Measurements from ENCODE around the gene SHROOM1.
"Not testable (repeated sequence)": the region's sequence is repeated elsewhere in the genome, so short reads cannot be mapped to it uniquely, and the experiment has no call there.

Gene SHROOM1, protein sequence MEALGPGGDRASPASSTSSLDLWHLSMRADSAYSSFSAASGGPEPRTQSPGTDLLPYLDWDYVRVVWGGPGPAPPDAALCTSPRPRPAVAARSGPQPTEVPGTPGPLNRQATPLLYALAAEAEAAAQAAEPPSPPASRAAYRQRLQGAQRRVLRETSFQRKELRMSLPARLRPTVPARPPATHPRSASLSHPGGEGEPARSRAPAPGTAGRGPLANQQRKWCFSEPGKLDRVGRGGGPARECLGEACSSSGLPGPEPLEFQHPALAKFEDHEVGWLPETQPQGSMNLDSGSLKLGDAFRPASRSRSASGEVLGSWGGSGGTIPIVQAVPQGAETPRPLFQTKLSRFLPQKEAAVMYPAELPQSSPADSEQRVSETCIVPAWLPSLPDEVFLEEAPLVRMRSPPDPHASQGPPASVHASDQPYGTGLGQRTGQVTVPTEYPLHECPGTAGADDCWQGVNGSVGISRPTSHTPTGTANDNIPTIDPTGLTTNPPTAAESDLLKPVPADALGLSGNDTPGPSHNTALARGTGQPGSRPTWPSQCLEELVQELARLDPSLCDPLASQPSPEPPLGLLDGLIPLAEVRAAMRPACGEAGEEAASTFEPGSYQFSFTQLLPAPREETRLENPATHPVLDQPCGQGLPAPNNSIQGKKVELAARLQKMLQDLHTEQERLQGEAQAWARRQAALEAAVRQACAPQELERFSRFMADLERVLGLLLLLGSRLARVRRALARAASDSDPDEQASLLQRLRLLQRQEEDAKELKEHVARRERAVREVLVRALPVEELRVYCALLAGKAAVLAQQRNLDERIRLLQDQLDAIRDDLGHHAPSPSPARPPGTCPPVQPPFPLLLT

DNA sequence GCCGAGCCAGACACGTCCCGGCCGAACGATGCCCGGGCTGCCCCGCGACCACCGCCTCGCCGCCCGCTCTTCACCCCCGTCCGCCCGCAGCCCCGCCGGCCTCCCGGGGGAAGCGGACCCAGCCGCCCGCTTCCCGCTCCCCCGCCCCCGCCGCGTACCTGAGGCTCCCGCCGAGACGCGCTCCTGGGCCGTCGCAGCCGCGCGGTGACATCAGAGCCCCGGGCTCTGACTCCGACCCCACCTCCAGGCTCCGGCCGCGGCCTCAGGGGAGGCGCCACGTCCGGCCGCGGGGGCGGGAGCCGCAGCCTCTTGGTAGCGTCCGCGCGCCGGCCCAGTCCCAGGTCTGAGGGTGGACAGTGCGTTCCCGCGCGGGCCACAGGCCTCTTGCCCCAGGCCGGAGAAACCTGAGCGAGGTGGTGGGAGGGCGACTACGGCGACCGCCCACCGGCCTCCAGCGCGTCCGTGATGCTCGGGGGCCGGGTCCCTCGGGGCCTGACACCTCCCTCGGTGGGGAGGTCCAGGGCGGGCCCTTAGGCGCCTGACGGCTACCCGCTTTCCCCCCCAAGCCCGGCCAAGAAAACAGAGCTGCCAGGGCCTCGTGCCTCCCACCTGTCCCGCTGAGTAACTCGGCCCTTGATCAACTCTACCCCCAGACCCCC lies at the start of gene SHROOM1:
SHROOM1 (minus strand) TSS at position 212 of the 659 bp plus-strand sequence. CDS start 4,507 bp downstream, outside the sequence.
- DNase-seq (ENCODE audit: low read depth): no peak

DNA sequence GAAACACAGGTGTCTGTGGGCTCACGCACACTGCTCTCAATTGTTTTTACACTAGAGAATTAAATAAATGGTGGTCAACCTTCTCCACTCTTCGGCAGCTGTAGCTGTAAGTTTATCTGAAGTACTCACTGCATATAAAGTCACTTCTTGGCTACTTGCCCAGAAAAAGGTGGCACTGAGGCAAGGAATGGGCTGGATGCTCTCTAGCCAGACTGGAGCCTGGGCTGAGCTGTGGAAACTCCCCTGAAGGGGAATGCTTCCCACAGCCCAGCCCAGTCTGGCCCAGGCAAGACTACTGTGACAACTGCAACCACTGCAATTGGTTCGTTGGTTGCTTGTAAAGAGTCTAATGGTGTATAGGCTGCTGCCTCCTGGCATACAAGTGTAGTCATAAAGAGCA lies 47.5 kb upstream of the SHROOM1 start:
- no peak for DNase-seq (ENCODE audit: low read depth)

DNA sequence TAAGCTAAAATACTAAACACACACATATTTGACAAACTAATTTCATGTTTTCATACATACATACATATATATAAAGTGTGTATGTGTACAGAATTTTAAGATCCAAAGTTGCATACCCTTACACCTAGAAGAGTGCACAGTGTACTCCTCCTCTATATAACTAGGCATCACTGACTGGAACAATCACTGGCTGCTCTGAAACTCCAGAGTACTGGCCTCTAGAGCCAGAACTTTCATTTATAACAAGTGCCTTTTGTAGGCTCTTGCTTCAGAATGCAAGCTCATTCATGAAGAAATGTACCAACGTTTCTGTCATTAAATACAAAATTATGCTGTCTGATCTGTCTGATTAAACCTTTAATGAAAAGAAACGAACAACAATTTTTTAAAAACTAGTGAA lies 47.0 kb upstream of the SHROOM1 start:
- DNase-seq (ENCODE audit: low read depth): no peak

DNA sequence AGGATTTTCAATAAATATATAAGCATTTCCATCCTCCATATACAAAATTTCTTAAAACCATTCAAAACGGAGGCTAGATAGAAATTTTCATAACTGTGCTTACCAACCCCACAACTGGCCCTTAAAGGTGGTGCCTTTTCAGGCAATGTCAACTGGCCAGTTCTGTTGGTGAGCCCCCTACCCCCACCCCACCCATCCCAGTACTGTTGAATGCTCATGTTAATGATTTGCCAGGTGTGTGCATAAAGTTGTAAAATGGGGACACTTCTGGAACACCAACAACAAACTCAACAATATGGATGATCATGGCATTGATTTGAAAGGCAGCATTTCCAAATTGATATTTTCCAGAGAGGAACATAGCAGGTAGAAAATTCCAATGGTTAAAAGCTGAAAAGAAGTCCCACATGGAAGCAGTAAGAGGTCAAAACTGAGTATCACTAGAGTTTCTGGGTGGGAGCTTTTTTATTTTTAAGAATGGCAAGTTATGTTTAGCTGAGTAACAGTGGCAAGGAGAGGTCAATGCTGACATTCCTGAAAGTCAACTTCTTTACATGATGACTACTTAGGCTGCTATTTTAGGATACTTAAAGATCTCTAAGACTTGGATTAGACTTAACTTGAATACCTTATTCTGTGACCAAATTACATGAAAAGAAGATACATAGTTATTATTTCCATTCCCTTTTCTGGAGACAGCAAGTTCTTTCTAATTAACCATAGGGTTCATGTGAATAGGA lies 45.7 kb upstream of the SHROOM1 start:
- DNase-seq (ENCODE audit: low read depth): no peak

DNA sequence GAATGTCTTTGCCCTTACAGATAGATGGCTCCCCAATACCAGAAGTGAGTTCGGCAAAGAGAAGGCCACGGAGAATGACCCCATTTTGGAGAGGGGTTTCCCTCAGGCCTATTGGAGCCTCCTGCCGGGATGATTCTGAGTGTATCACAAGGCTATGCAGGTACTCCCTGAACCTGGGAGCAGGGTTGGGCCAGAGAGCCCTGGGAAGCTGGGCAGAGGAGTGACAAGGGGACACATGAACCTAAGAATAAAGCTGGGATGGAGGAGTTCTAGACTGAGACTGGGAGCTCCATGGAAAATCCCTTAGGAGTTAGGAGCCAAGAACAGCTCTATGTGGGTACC lies 43.5 kb upstream of the SHROOM1 start:
- DNase-seq (ENCODE audit: low read depth): no peak

DNA sequence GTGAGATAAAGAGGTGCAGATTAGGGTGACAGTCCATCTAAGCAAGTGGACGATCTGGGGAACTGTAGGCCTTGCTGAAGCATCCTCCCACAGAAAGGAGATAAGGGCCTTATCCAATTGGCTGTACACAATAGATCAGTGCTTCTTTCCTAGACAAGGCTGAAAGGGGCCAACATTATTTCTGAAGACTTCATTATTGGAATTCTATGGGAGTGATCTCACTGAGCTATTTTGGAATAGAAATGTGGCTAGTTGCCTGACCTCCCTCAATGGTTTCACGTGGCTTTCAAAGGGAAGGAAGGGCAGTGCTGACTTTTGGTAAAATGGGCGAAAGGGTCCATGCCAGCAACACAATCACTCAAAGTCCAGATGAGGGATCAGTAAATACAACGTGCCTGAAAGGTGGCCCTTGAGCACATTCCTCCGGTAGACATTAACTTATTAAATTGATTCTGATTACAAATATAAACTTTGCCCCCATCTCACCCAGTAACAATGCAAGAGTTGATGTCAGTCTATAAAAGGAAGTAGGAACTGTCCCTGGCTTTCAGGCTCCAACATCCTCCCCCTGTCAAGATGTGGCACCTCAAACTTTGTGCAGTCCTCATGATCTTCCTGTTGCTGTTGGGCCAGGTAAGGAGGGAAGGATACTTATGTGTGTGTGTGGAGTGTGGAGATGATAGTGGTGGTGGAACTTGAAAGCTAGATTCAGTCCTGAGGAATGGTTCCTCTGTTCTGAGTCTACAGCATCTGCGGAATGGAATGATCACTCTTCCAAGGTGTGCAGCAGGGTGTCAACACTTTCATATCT lies 42.9 kb upstream of the SHROOM1 start, which contains the start of gene LEAP2:
LEAP2 (plus strand) TSS at position 550 of the 811 bp plus-strand sequence; CDS start at position 577, 27 bp downstream.
- DNase-seq (ENCODE audit: low read depth): no peak

DNA sequence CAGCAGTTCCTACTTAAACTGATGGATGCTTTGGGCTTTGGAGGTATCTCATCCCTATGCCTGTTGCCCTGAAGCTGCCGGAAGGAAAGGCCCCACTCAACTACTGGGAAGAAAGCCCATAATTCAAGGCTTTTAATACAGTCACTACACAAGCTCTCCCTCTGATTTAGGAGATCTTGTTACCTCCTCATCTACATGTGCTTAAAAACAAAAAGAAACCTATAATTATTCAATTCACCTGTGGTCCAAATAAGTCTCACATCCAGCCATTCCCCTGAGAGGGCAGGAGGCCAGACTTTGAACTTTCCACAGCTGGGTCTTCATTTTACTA lies 42.3 kb upstream of the SHROOM1 start:
- no peak for DNase-seq (ENCODE audit: low read depth)

DNA sequence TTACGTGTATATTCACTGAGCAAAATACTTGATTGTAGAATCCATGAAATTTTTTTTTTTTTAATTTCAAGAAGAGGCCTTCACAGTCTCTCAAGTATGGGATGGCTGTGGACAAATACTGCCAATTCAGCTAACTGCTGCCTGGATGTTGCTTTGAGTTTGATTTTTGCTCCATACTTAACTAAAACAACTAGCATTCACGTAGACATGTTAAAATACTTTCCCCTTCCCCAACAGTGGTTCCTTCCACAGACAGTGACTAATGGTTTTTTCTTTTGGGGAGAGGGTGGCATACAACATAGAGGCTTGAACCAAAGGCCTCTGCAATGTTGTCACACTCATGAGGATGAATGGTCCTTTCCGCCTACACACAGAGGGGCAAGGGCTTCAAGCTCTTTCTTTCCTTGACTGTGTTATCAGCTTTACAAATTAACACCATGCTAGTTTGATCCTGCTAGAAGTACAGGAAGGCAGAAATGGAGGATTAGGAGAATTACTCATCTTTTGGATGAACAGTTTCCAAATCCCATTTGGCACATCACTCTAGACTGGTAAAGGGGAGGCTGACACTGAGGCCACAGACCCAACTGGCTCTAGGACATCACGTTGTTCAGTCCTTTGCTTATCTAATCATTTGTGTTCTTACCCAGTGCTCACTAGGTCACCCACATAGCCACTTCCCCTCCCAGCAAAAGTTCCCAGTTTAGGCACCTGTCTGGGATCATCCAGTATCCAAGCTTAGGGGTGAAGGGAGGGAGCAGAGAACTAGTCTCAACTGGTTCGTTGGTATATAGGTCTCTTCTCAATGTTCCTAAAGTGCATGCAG lies 41.2 kb upstream of the SHROOM1 start:
- no peak for DNase-seq (ENCODE audit: low read depth)

DNA sequence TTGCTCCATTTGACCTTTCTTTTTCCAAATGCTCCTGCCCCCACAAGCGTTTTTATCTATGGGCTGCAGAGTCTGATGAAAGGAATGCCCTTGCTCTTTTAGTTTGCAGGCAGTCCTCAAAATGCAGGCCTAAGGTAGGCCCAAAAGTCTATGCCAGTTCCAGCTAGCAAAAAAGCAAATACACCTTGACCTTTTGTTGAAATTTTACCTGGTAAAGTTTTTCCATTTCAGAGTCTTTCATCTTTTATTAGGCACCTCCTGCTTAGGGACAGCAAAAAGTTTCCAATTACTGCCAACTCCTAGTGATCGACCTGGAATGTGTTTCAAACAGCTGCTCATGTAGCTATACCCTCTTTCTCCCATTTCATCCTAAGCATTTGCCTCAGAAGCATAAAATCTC lies 40.4 kb upstream of the SHROOM1 start:
- DNase-seq (ENCODE audit: low read depth): no peak

DNA sequence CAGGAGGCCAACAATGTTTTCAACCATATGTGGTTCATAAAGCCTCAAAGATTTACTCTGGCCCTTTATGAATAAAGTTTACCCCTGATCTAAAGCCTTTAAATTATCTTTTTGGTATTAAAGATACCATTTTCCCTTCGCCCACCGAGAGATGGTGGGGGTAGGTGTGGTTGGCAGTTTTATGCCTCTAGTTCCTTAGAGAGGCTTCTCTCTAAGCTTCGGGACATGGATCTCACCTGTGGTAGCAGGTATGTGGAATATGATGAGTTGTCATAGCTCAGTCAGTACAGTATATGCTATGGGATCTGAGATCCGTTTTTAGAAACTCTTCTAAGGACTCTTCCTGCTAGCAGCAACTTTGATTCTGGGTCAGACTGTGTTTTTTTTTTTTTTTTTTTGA lies 38.3 kb upstream of the SHROOM1 start:
- no peak for DNase-seq (ENCODE audit: low read depth)

DNA sequence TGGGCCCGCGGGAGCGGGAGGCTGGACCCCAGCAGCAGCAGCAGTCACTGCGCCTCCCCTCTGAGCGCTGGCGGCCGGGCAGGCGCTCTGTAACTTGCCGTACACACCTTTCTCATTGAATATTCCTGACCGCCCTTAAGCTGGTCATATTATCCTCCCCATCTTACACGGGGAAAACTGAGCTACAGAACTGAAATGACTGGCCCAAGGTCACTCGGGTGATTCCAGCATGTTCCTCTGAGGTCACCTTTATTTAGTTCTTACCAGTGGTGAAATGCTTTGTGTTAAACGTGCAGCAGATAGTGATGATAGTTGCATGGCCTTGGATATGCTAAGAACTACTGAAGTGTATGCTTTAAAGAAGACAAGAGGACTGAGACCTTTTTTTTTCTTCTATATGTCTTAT lies 36.6 kb upstream of the SHROOM1 start:
- no peak for DNase-seq (ENCODE audit: low read depth)

DNA sequence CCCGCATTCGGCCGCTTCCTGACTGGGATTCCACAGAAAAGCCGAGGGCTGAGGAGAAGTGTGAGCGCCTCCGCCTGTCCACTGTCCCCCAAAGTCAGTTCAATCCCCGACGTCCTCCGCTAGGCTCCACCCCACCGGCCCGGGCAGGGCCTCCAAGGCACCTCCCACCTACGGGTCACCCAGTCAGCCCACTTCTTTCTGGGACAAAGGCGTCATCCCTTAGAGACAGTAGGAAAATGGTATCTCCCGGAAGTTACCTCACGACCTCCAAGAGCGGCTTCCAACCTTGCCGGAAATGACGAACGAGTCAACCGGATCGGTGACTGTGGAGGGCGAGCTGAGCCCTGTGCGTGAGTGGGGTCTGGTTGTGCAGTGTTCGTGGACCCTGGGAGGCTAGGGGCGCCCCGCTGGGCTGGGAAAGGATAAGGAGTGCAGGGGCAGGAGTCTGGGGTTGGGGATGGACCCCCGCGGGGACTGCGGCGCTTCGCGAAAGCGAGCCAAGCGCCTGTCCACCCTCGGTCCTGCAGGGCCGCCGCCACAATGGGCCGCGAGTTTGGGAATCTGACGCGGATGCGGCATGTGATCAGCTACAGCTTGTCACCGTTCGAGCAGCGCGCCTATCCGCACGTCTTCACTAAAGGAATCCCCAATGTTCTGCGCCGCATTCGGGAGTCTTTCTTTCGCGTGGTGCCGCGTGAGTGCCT lies 36.0 kb upstream of the SHROOM1 start, which contains the start of the genes GDF9 and UQCRQ:
GDF9 (minus strand) TSS at position 128 of the 704 bp plus-strand sequence. CDS start 1,936 bp downstream, outside the sequence.
UQCRQ (plus strand) TSS at position 301 of the 704 bp plus-strand sequence; CDS start at position 541, 240 bp downstream.
- peak; percentile 99 for DNase-seq (ENCODE audit: low read depth)

DNA sequence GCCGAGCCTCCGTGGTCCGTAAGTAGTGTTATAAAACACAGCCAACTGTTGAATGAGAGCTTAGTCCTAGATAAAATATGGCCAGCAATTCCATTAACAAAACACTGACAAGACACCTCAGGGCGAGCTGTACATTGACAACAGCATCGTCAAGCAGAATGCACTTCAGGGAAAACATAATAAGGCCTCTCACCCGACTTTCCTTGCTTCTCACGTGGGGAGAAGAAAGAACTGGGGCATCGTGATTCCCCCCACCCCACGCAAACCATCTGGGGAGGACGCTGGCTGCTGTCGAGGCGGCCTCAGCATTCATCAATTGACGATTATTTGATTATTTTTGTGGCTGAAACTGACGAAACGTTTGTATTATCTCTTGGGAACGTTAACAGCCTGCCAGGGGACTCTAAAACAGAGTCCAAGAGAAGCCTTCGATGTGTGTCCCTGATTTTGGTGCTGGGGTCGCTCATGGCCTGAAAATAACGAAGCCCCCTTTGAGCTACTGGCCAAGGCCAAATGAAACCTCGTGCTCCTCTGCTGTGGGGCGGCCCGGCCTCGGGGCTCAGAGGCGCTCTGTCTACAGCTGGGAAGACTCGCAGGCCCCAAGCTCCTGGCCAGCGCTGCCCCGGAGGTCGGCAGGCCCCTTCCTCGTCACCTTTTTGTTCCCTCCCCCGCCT lies 35.4 kb upstream of the SHROOM1 start:
- DNase-seq (ENCODE audit: low read depth): no peak

DNA sequence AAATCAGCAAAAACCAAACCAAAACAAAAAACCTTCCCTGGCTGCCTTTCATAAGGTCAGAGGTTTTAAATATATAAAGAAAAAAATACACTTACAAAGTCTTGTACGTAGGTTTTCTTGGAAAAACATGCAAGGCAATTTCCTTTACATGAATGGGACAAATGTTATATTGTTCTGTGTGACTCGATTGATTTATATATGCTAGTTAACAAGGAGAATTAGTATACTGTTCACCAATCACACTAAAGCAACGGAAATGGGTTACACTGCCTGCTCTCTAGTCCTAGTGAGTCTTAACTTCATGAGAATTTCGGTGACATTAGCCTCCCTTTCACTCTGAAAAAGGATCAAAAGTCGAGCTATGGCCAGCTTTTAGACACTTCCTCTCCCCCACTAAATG lies 30.3 kb upstream of the SHROOM1 start:
- no peak for DNase-seq (ENCODE audit: low read depth)

DNA sequence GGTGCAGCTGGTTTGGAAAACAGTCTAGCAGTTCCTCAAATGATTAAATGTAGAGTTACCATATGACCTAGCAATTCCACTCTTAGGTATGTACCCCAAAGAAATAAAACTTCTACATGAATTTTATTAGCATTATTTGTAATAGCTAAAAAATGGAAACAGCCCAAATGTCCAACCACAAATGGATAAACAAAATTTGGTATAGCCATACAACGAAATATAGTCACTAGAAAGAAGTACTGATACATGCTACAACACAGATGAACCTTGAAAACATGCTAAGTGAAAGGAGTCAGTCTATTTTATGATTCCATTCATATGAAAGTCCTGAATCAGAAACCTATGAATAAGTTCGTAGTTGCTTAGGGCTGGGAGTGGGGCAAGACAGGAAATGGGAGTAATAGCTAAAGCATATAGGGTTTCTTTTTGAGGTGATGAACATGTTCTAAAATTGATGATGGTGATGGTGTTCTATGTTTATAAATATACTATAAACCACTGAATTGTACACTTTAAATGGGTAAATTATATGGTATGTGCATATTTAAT lies 29.5 kb upstream of the SHROOM1 start:
- DNase-seq (ENCODE audit: low read depth): no peak

DNA sequence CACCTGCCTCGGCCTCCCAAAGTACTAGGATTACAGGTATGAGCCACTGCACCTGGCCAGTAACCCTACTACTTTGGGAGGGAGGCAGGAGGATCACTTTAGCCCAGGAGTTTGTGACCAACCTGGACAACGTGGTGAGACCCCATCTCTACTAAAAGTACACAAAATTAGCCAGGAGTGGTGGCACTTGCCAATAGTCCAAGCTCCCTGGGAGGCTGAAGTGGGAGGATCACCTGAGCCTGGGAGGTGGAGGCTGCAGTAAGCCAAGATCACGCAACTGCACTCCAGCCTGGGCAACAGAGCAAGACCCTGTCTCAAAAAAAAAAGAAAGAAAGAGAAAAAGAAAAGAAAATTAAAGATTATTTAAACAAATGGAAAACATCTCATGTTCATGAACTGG lies 25.6 kb upstream of the SHROOM1 start:
- no peak for DNase-seq (ENCODE audit: low read depth)

DNA sequence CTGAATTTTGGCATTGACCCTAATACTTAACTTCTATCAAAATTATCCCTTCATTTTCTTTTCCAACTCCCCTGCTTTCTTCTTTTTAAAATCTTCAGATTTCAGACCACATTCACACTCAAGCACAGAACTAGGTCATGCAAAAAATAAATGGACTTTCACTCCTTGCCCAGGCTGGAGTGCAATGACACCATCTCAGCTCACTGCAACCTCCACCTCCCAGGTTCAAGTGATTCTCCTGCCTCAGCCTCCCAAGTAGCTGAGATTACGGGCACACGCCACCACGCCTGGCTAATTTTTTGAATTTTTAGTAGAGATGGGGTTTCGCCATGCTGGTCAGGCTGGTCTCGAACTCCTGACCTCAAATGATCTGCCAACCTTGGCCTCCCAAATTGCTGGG lies 24.5 kb upstream of the SHROOM1 start:
- not testable (repeated sequence) for DNase-seq (ENCODE audit: low read depth)

DNA sequence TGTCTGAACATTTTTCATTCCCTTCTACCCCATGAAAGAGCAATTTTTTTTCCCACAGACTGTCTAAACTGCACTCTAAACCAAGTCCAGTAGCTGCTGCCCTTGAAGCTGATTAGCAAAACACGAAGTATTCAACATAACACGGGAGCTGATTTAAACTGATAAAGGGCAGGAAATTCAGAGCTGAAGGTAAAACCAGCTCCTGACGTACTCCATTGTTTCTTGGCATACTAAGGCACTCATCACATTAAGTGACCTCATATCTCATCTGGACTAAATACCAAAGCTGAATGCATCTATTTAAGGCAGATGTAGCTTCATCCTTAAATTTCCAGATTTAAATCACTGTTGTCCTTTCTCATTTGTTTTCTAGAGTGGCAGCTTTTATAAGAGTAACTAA lies 23.9 kb upstream of the SHROOM1 start:
- DNase-seq (ENCODE audit: low read depth): no peak

DNA sequence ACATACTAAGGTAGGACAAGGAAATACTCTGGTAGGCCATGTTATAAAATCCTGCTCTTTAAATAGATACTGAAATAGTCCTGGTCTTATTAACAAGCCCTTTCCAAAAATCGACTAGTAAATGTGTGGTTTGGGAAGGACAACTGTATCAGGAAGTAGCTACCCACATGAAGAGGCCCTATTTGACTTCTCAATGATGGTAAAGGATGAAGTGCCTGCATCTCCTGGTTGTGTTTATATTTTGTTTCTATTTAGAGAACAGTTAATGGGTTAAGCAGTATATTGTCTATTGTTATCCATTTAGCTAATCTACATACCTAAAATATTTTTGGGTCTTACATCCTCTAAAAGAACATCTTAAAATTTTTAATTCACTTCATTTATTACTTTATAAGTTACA lies 23.3 kb upstream of the SHROOM1 start:
- no peak for DNase-seq (ENCODE audit: low read depth)

Measured in non-pigmented ciliary epithelial cell (primary cell).